HL-60 (cell line): ENCODE measurements around the gene ASPDH.

Source experiments
- DNase-seq, 2 experiments: peaks; one replicate each; pipeline ENCODE4 v3.0.0-alpha.2; 2010 to 2020; ENCODE audit warnings: low read depth in 1 of 2, low spot score in 1 of 2
- H3K27ac ChIP-seq: fragments of 250-450 bp; sonication (Bioruptor Pico); replicated peaks from 2 replicates; pipeline ENCODE4 v1.5.1; 2020; ENCODE audit warnings: mild to moderate bottlenecking, moderate library complexity
- H3K27me3 ChIP-seq: fragments of 250-450 bp; sonication (Bioruptor Pico); 2 replicates; pipeline ENCODE4 v1.5.1; 2021; ENCODE audit warnings: mild to moderate bottlenecking, moderate library complexity; ENCODE audit not compliant: insufficient read depth, poor library complexity, severe bottlenecking
- H3K4me3 ChIP-seq: replicated peaks from 2 replicates; pipeline ENCODE4 v1.5.1; 2011; ENCODE audit warnings: mild to moderate bottlenecking, control low read depth, low read length; ENCODE audit not compliant: insufficient read depth
- CTCF ChIP-seq: IDR thresholded peaks from one replicate; pipeline ENCODE4 v1.5.1; 2011; ENCODE audit warnings: low read length, control low read depth, inconsistent platforms; ENCODE audit not compliant: insufficient read depth
- GABPA ChIP-seq: IDR thresholded peaks from 2 replicates; pipeline ENCODE4 v1.6.1; 2012; ENCODE audit warnings: low read depth
- POLR2AphosphoS5 ChIP-seq: IDR thresholded peaks from 2 replicates; pipeline ENCODE4 v1.6.1; 2012; ENCODE audit warnings: low read depth
- REST ChIP-seq: IDR thresholded peaks from 2 replicates; pipeline ENCODE4 v1.6.1; 2012; ENCODE audit warnings: low read depth; ENCODE audit not compliant: insufficient replicate concordance
- SPI1 ChIP-seq: IDR thresholded peaks from 2 replicates; pipeline ENCODE4 v1.6.1; 2012; ENCODE audit warnings: low read depth, mild to moderate bottlenecking, borderline replicate concordance

ASPDH gene

GRCh38 chr19:50500060-50500752 is 13.5 kb downstream of the ASPDH start:
- no peak overlapping the region for H3K27ac ChIP-seq

GRCh38 chr19:50498219-50499056 is 15.3 kb downstream of the ASPDH start:
- no peak overlapping the region for H3K4me3 ChIP-seq
- no peak overlapping the region for H3K27ac ChIP-seq
- H3K27me3 ChIP-seq, result no peaks in the 10 kb centered on the region
- no peak for DNase-seq
- TF ChIP-seq REST, result no peak
- no peak for TF ChIP-seq GABPA
- TF ChIP-seq SPI1, result no peak
- TF ChIP-seq POLR2AphosphoS5, result no peak
- TF ChIP-seq CTCF, result no peak

More at GRCh38 chr19:50500060-50500752, 13.5 kb downstream of the ASPDH start:
- TF ChIP-seq REST, result no peak
- TF ChIP-seq POLR2AphosphoS5, result no peak
- TF ChIP-seq CTCF, result no peak
- no peak for TF ChIP-seq GABPA
- no peak for TF ChIP-seq SPI1
- no peak for DNase-seq
- no peak overlapping the region for H3K4me3 ChIP-seq
- no peaks in the 10 kb centered on the region for H3K27me3 ChIP-seq

- H3K4me3 ChIP-seq, result no peak overlapping the region
- DNase-seq, result no peak
- TF ChIP-seq POLR2AphosphoS5 (no peak), SPI1 (no peak), GABPA (no peak), REST (no peak), CTCF (no peak)
- H3K27me3 ChIP-seq, result no peaks in the 10 kb centered on the region
- no peak overlapping the region for H3K27ac ChIP-seq
Observed at GRCh38 chr19:50497022-50497405, 16.7 kb downstream of the ASPDH start.
